HG03280 (cell line): ENCODE data around the gene IGFL4.

Source experiments
- ATAC-seq: cut with Tn5 transposase; IDR thresholded peaks from one replicate; pipeline ENCODE4 v1.9.1; 2021; ENCODE audit warnings: mild to moderate bottlenecking, moderate library complexity; ENCODE audit not compliant: unreplicated experiment

The IGFL4 gene

GRCh38 chr19:46022431-46023310 is 18.1 kb downstream of the IGFL4 start, which contains the start of gene PGLYRP1:
PGLYRP1 (minus strand) TSS chr19:46023053; CDS start chr19:46023021, 32 bp downstream.
- no peak for ATAC-seq

GRCh38 chr19:46022061-46022430 is 18.8 kb downstream of the IGFL4 start:
- no peak for ATAC-seq

GRCh38 chr19:46021531-46022041 is 19.2 kb downstream of the IGFL4 start:
- no peak for ATAC-seq

- ATAC-seq: no peak
Observed at GRCh38 chr19:46020819-46021125, 20.0 kb downstream of the IGFL4 start.

GRCh38 chr19:46019270-46019669 is 21.5 kb downstream of the IGFL4 start:
- ATAC-seq: no peak

- no peak for ATAC-seq
Observed at GRCh38 chr19:46018729-46019251, 22.0 kb downstream of the IGFL4 start.

GRCh38 chr19:46017874-46018675 is 22.7 kb downstream of the IGFL4 start:
- ATAC-seq: no peak

GRCh38 chr19:46017095-46017429 is 23.7 kb downstream of the IGFL4 start:
- ATAC-seq: no peak

GRCh38 chr19:46016426-46017094 is 24.2 kb downstream of the IGFL4 start:
- ATAC-seq: peak; percentile 57

GRCh38 chr19:46015687-46016425 is 24.9 kb downstream of the IGFL4 start:
- ATAC-seq: no peak

GRCh38 chr19:46014941-46015686 is 25.7 kb downstream of the IGFL4 start:
- ATAC-seq: no peak

- ATAC-seq: no peak
Observed at GRCh38 chr19:46014534-46014933, 26.3 kb downstream of the IGFL4 start.

- no peak for ATAC-seq
Observed at GRCh38 chr19:46009530-46010510, 31.0 kb downstream of the IGFL4 start.

GRCh38 chr19:46006411-46006810 is 34.4 kb downstream of the IGFL4 start:
- ATAC-seq: no peak

- ATAC-seq: no peak
Observed at GRCh38 chr19:46002678-46003275, 38.0 kb downstream of the IGFL4 start.

GRCh38 chr19:46000491-46001246 is 40.1 kb downstream of the IGFL4 start:
- ATAC-seq: peak; percentile 78

GRCh38 chr19:45999653-46000121 is 41.1 kb downstream of the IGFL4 start:
- ATAC-seq: no peak
